ENCODE results near the gene CCDC71. TPM values are rescaled to one million over a fixed set of nuclear protein-coding genes. Genes with fewer than 3 reads are reported as not detected.

The CCDC71 gene
- total and polyA plus RNA-seq, 9 of the 15 experiments (the other 6 are each of a cell fraction or from before 2014, with no cell fraction given): 0.13 to 19.3 (median 14.3) TPM

DNA sequence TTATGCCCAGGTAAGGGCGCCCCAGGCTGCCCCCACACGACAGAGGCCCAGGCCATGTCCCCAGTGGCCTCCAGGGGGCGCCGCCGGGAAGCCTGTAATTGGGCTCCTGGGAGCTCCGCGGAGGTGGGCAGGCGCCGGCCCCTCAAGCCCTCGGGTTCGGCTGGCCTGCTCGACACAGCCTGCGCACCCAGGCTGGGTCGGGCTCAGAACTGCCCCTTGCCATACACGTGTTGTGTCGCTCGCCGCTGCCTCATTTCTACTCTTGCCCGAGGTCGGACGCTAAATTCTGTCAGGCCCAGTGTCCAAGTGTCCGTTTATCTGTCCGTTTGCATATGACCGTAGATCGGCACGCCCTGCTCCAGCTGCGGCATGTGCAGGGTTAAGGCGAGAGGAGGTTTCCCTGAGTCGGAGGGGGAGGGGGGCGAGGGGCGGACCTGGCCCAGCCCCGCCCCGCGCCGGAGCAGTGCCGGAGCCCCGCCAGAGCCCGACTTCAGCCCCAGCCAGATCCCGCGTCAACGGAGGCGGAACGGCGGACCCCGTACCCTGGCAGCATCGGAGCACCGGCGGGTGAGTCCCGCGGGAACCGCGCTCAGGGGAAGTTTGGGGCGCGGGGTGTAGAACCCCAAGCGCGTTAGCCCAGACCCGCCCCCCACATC lies 5.1 kb upstream of the CCDC71 start, which contains the start of gene KLHDC8B (continued):
- TF ChIP-seq SAP30 (IDR thresholded peaks at IDR 0.05; ENCODE audit: borderline replicate concordance, insufficient read depth, low read depth, low read length, poor library complexity, severe bottlenecking) (peak; percentile 58), TFAM (CRISPR knock-in tag; conservative IDR thresholded peaks at IDR 0.05) (no peak), TAF9B (IDR thresholded peaks at IDR 0.05; ENCODE audit: partially characterized antibody) (peak; percentile 89), HOXB6 (CRISPR knock-in tag; IDR thresholded peaks at IDR 0.05; ENCODE audit: borderline replicate concordance) (no peak), ZNF77 (CRISPR knock-in tag; IDR thresholded peaks at IDR 0.05) (no peak), ZNF717 (CRISPR knock-in tag; IDR thresholded peaks at IDR 0.05) (no peak), RBM22 (IDR thresholded peaks at IDR 0.05; ENCODE audit: low read depth, low read length, poor library complexity, severe bottlenecking) (peak; percentile 57), NCOR1 (IDR thresholded peaks at IDR 0.05) (peak; percentile 76), ETS2 (tag; IDR thresholded peaks at IDR 0.05; ENCODE audit: borderline replicate concordance, poor library complexity, severe bottlenecking) (no peak)
- TF ChIP-seq, protein P1, sequence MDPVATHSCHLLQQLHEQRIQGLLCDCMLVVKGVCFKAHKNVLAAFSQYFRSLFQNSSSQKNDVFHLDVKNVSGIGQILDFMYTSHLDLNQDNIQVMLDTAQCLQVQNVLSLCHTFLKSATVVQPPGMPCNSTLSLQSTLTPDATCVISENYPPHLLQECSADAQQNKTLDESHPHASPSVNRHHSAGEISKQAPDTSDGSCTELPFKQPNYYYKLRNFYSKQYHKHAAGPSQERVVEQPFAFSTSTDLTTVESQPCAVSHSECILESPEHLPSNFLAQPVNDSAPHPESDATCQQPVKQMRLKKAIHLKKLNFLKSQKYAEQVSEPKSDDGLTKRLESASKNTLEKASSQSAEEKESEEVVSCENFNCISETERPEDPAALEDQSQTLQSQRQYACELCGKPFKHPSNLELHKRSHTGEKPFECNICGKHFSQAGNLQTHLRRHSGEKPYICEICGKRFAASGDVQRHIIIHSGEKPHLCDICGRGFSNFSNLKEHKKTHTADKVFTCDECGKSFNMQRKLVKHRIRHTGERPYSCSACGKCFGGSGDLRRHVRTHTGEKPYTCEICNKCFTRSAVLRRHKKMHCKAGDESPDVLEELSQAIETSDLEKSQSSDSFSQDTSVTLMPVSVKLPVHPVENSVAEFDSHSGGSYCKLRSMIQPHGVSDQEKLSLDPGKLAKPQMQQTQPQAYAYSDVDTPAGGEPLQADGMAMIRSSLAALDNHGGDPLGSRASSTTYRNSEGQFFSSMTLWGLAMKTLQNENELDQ (CRISPR knock-in tag; IDR thresholded peaks at IDR 0.05; ENCODE audit: borderline replicate concordance): no peak
- TF ChIP-seq, protein P2, sequence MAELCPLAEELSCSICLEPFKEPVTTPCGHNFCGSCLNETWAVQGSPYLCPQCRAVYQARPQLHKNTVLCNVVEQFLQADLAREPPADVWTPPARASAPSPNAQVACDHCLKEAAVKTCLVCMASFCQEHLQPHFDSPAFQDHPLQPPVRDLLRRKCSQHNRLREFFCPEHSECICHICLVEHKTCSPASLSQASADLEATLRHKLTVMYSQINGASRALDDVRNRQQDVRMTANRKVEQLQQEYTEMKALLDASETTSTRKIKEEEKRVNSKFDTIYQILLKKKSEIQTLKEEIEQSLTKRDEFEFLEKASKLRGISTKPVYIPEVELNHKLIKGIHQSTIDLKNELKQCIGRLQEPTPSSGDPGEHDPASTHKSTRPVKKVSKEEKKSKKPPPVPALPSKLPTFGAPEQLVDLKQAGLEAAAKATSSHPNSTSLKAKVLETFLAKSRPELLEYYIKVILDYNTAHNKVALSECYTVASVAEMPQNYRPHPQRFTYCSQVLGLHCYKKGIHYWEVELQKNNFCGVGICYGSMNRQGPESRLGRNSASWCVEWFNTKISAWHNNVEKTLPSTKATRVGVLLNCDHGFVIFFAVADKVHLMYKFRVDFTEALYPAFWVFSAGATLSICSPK (IDR thresholded peaks at IDR 0.05; ENCODE audit: borderline replicate concordance): no peak
